ENCODE data around the gene GNPTG. TPM values are rescaled to one million over a fixed set of nuclear protein-coding genes. Genes with fewer than 3 reads are reported as not detected.

Gene GNPTG
- total and polyA plus RNA-seq, 9 of the 15 experiments (the other 6 are each of a cell fraction or from before 2014, with no cell fraction given), result 0.69 to 33.3 (median 13.6) TPM

DNA sequence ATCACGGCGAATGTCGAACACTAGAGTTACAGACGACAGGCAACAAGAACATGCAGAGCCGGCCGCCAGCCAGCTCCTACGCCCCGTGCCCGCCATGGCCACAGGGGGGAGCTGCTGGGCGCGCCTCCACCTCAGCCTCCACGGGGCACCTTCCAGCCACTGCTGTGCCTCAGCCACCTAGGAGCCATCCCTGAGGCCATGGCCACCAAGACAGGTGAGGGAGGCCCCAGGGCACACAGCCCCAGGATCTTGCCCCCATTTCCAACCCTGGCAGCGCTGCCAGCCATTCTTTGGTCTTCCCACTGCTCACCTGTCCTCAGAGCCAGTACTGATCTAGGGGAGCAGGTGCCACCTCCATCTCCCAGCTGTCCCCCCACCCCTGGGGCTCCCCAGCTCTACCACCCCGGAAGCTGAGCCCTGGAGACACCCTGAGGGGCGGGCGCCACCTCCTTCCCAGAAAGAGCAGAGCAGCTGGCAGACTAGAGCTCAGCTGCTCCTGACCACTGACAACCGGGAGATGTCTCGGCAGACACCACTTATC lies 11.8 kb downstream of the GNPTG start (continued):
- TF ChIP-seq JUN (IDR thresholded peaks at IDR 0.05; ENCODE audit: borderline replicate concordance, low read depth, low read length), result no peak
- TF ChIP-seq JUN (CRISPR knock-in tag; IDR thresholded peaks at IDR 0.05; ENCODE audit: borderline replicate concordance), result no peak
- TF ChIP-seq, protein P1, sequence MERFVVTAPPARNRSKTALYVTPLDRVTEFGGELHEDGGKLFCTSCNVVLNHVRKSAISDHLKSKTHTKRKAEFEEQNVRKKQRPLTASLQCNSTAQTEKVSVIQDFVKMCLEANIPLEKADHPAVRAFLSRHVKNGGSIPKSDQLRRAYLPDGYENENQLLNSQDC (CRISPR knock-in tag; IDR thresholded peaks at IDR 0.05), result no peak
- TF ChIP-seq ETV5 (CRISPR knock-in tag; IDR thresholded peaks at IDR 0.05; ENCODE audit: low read depth), result 0 out of 2 replicates have a peak, but pooled peaks have one; percentile 24
- TF ChIP-seq ZNF766 (CRISPR knock-in tag; conservative IDR thresholded peaks at IDR 0.05), result no peak
- TF ChIP-seq KLF16 (IDR thresholded peaks at IDR 0.05), result 0 out of 2 replicates have a peak, but pooled peaks have one; percentile 4
- no peak for TF ChIP-seq NCOA6 (IDR thresholded peaks at IDR 0.05)
- no peak for TF ChIP-seq SMARCB1 (IDR thresholded peaks at IDR 0.05; ENCODE audit: insufficient read length, low read depth)
- TF ChIP-seq L3MBTL2 (IDR thresholded peaks at IDR 0.05), result no peak
- no peak for TF ChIP-seq ZNF146 (CRISPR knock-in tag; IDR thresholded peaks at IDR 0.05; ENCODE audit: unreplicated experiment)
- TF ChIP-seq ZNF584 (CRISPR knock-in tag; IDR thresholded peaks at IDR 0.05; ENCODE audit: low read depth), result no peak
- TF ChIP-seq, protein P2, sequence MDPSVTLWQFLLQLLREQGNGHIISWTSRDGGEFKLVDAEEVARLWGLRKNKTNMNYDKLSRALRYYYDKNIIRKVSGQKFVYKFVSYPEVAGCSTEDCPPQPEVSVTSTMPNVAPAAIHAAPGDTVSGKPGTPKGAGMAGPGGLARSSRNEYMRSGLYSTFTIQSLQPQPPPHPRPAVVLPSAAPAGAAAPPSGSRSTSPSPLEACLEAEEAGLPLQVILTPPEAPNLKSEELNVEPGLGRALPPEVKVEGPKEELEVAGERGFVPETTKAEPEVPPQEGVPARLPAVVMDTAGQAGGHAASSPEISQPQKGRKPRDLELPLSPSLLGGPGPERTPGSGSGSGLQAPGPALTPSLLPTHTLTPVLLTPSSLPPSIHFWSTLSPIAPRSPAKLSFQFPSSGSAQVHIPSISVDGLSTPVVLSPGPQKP (CRISPR knock-in tag; IDR thresholded peaks at IDR 0.05), result no peak
- TF ChIP-seq, protein P3, sequence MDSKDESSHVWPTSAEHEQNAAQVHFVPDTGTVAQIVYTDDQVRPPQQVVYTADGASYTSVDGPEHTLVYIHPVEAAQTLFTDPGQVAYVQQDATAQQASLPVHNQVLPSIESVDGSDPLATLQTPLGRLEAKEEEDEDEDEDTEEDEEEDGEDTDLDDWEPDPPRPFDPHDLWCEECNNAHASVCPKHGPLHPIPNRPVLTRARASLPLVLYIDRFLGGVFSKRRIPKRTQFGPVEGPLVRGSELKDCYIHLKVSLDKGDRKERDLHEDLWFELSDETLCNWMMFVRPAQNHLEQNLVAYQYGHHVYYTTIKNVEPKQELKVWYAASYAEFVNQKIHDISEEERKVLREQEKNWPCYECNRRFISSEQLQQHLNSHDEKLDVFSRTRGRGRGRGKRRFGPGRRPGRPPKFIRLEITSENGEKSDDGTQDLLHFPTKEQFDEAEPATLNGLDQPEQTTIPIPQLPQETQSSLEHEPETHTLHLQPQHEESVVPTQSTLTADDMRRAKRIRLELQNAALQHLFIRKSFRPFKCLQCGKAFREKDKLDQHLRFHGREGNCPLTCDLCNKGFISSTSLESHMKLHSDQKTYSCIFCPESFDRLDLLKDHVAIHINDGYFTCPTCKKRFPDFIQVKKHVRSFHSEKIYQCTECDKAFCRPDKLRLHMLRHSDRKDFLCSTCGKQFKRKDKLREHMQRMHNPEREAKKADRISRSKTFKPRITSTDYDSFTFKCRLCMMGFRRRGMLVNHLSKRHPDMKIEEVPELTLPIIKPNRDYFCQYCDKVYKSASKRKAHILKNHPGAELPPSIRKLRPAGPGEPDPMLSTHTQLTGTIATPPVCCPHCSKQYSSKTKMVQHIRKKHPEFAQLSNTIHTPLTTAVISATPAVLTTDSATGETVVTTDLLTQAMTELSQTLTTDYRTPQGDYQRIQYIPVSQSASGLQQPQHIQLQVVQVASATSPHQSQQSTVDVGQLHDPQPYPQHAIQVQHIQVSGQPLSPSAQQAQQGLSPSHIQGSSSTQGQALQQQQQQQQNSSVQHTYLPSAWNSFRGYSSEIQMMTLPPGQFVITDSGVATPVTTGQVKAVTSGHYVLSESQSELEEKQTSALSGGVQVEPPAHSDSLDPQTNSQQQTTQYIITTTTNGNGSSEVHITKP (IDR thresholded peaks at IDR 0.05; ENCODE audit: partially characterized antibody), result no peak
- TF ChIP-seq CHD4 (IDR thresholded peaks at IDR 0.05; ENCODE audit: insufficient read depth, insufficient replicate concordance, low read depth, low read length, poor library complexity, severe bottlenecking), result no peak
- no peak for TF ChIP-seq CAMTA2 (CRISPR knock-in tag; conservative IDR thresholded peaks at IDR 0.05)
- no peak for TF ChIP-seq POLR2A (conservative IDR thresholded peaks at IDR 0.05)
- TF ChIP-seq BRCA1 (IDR thresholded peaks at IDR 0.05), result no peak
- no peak for TF ChIP-seq BRCA1 (CRISPR knock-in tag; IDR thresholded peaks at IDR 0.05)
- TF ChIP-seq RBM22 (IDR thresholded peaks at IDR 0.05; ENCODE audit: low read depth, low read length, poor library complexity, severe bottlenecking), result peak; percentile 53
- TF ChIP-seq STAG1 (CRISPR knock-in tag; IDR thresholded peaks at IDR 0.05; ENCODE audit: borderline replicate concordance), result peak; percentile 50; the same call in 1 of the 2 replicates
- no peak for TF ChIP-seq ZNF23 (CRISPR knock-in tag; IDR thresholded peaks at IDR 0.05)
- TF ChIP-seq, protein P4, sequence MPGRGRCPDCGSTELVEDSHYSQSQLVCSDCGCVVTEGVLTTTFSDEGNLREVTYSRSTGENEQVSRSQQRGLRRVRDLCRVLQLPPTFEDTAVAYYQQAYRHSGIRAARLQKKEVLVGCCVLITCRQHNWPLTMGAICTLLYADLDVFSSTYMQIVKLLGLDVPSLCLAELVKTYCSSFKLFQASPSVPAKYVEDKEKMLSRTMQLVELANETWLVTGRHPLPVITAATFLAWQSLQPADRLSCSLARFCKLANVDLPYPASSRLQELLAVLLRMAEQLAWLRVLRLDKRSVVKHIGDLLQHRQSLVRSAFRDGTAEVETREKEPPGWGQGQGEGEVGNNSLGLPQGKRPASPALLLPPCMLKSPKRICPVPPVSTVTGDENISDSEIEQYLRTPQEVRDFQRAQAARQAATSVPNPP (IDR thresholded peaks at IDR 0.05; ENCODE audit: borderline replicate concordance, insufficient read depth, insufficient read length), result no peak
- TF ChIP-seq, protein P5, sequence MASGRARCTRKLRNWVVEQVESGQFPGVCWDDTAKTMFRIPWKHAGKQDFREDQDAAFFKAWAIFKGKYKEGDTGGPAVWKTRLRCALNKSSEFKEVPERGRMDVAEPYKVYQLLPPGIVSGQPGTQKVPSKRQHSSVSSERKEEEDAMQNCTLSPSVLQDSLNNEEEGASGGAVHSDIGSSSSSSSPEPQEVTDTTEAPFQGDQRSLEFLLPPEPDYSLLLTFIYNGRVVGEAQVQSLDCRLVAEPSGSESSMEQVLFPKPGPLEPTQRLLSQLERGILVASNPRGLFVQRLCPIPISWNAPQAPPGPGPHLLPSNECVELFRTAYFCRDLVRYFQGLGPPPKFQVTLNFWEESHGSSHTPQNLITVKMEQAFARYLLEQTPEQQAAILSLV (tag; IDR thresholded peaks at IDR 0.05), result no peak
